Stimulated activated CD4-positive, alpha-beta T cell treated with anti-CD3 and anti-CD28 coated beads, TNF-alpha, amount 100 ng/mL, for 1 hour (primary cell): ENCODE results near the gene EMC9.
"Not testable (repeated sequence)": the region's sequence is repeated elsewhere in the genome, so short reads cannot be mapped to it uniquely, and the experiment has no call there.

Experiments used
- DNase-seq, 3 donors: peaks; one replicate each; pipeline ENCODE4 v3.0.0-alpha.2; 2020; ENCODE audit warnings: low read depth in 3 of 3, low spot score in 1 of 3

The EMC9 gene

GRCh38 chr14:24110523-24110922 is 30.9 kb downstream of the EMC9 start:
- no peak for DNase-seq

GRCh38 chr14:24110060-24110459 is 31.3 kb downstream of the EMC9 start:
- DNase-seq: no peak

- DNase-seq: no peak
Measured at GRCh38 chr14:24108336-24108874, 33.0 kb downstream of the EMC9 start.

GRCh38 chr14:24106672-24107271 is 34.6 kb downstream of the EMC9 start:
- DNase-seq: no peak

GRCh38 chr14:24105609-24106239 is 35.7 kb downstream of the EMC9 start:
- DNase-seq: not testable (repeated sequence)

- DNase-seq: no peak
Measured at GRCh38 chr14:24103451-24103850, 37.9 kb downstream of the EMC9 start.

GRCh38 chr14:24102357-24103048 is 38.9 kb downstream of the EMC9 start:
- no peak for DNase-seq

GRCh38 chr14:24100982-24101494 is 40.4 kb downstream of the EMC9 start:
- no peak for DNase-seq

GRCh38 chr14:24100197-24100981 is 41.0 kb downstream of the EMC9 start:
- DNase-seq: no peak

- no peak for DNase-seq
Measured at GRCh38 chr14:24098927-24099813, 42.2 kb downstream of the EMC9 start.

GRCh38 chr14:24098229-24098926 is 43.0 kb downstream of the EMC9 start:
- no peak for DNase-seq

- no peak for DNase-seq
Measured at GRCh38 chr14:24096545-24097181, 44.7 kb downstream of the EMC9 start.

GRCh38 chr14:24095271-24096068 is 45.9 kb downstream of the EMC9 start:
- DNase-seq: peak in 1 of 3 donors; percentile 43

GRCh38 chr14:24094841-24095270 is 46.5 kb downstream of the EMC9 start:
- no peak for DNase-seq

GRCh38 chr14:24093901-24094840 is 47.2 kb downstream of the EMC9 start, which contains the start of gene PCK2:
TSS of gene PCK2 (plus strand) at chr14:24094311. CDS start at chr14:24094406, 95 bp downstream.
- DNase-seq: peak; percentile 31 to 85 (median 56)

- DNase-seq: no peak
Measured at GRCh38 chr14:24093207-24093900, 48.0 kb downstream of the EMC9 start.
